Effector memory CD4-positive, alpha-beta T cell (primary cell): ENCODE measurements around the gene AGR3.

Experiments used
- DNase-seq, 3 donors: peaks; one replicate each; pipeline ENCODE4 v3.0.0-alpha.2; 2020
- H3K27ac ChIP-seq: 2 replicates; pipeline ENCODE4 v1.7.0; 2013; ENCODE audit warnings: mild to moderate bottlenecking, low read length, moderate library complexity; ENCODE audit not compliant: insufficient read depth, poor library complexity, severe bottlenecking
- H3K27me3 ChIP-seq: replicated peaks from 2 replicates; pipeline ENCODE4 v1.7.0; 2013; ENCODE audit warnings: mild to moderate bottlenecking, low read length; ENCODE audit not compliant: insufficient read depth, control insufficient read depth, poor library complexity, severe bottlenecking
- H3K36me3 ChIP-seq: 2 replicates; pipeline ENCODE4 v1.7.0; 2013; ENCODE audit warnings: mild to moderate bottlenecking, low read length, moderate library complexity; ENCODE audit not compliant: control insufficient read depth, insufficient read depth
- H3K4me1 ChIP-seq: 2 replicates; pipeline ENCODE4 v1.7.0; 2013; ENCODE audit warnings: low read length, mild to moderate bottlenecking; ENCODE audit not compliant: control insufficient read depth, insufficient read depth, poor library complexity, severe bottlenecking
- H3K4me3 ChIP-seq: 2 replicates; pipeline ENCODE4 v1.7.0; 2013; ENCODE audit warnings: low read length, low read depth, mild to moderate bottlenecking; ENCODE audit not compliant: insufficient read depth, poor library complexity, severe bottlenecking
- H3K9me3 ChIP-seq: 2 replicates; pipeline ENCODE4 v1.7.0; 2013; ENCODE audit warnings: mild to moderate bottlenecking, low read length, moderate library complexity; ENCODE audit not compliant: control insufficient read depth

Gene AGR3

GRCh38 chr7:16813232-16813616 lies 68.6 kb downstream of the AGR3 start:
- Histone ChIP-seq H3K9me3 (no peaks in the 10 kb centered on the region), H3K27ac (no peak overlapping the region), H3K36me3 (no peaks in the 10 kb centered on the region), H3K27me3 (no peaks in the 10 kb centered on the region), H3K4me1 (no peaks in the 10 kb centered on the region), H3K4me3 (no peak overlapping the region)
- DNase-seq = no peak

DNA sequence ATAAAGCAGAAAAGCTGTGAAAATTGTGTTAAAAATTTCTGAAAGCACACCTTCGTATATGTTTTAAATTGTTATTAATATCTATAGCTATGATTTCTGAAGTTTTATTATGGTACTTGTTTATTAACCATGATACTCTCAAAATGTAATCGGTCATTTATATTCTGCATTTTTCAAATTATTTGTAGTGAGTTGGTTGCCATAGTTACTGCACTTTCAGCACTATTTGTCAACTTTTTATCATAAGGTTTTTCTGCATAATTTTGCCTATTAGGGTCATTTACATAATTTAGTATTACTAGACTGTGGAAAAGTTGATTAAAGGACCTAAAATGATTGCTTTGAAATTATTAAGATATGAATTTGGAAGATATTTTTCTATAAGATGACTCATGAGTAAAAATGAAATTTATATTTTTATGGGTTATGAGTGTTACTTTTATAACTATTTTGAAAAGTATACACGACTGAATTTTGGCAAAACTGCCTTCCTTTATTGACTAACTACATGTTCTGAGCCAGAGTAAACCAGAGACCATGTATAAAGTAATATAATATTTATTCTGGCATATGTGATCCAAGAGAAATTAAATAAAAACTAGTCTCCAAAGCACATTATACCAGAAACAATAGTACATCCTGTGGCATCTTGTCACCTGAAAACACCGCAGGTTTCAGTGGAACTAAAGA lies 69.1 kb downstream of the AGR3 start:
- no peaks in the 10 kb centered on the region for H3K27me3 ChIP-seq
- H3K9me3 ChIP-seq = no peaks in the 10 kb centered on the region
- H3K4me3 ChIP-seq = no peak overlapping the region
- no peaks in the 10 kb centered on the region for H3K4me1 ChIP-seq
- no peak overlapping the region for H3K27ac ChIP-seq
- DNase-seq = no peak
- no peaks in the 10 kb centered on the region for H3K36me3 ChIP-seq

- no peaks in the 10 kb centered on the region for H3K36me3 ChIP-seq
- DNase-seq = no peak
- no peak overlapping the region for H3K4me3 ChIP-seq
- H3K27ac ChIP-seq = no peak overlapping the region
- no peaks in the 10 kb centered on the region for H3K27me3 ChIP-seq
- H3K4me1 ChIP-seq = no peaks in the 10 kb centered on the region
- H3K9me3 ChIP-seq = no peaks in the 10 kb centered on the region
These were observed 70.2 kb downstream of the AGR3 start for GRCh38 chr7:16811551-16811950.

GRCh38 chr7:16810573-16810972 lies 71.2 kb downstream of the AGR3 start:
- DNase-seq = no peak
- Histone ChIP-seq H3K4me1 (no peaks in the 10 kb centered on the region), H3K27me3 (no peaks in the 10 kb centered on the region), H3K36me3 (no peaks in the 10 kb centered on the region), H3K4me3 (no peak overlapping the region), H3K27ac (no peak overlapping the region), H3K9me3 (no peaks in the 10 kb centered on the region)

DNA sequence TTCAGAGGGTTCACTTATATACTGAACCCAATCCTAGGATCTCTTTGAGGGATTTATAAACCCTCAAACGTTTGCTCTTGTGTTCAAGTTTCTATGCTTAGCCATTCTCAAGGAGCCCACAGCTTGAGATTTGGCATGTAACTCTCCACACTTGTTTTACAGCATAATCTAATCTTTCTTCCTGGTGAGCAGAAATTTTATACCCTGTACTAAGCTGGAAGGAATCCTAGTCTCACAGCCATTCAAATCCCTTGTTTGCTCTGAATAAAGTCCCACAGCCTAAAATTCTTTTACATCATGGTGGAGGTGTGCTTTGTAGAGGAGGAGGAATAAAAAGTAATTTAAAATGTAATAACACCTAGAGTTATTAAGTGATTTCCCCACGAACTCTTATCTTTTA lies 71.7 kb downstream of the AGR3 start:
- no peaks in the 10 kb centered on the region for H3K27me3 ChIP-seq
- H3K27ac ChIP-seq = no peak overlapping the region
- DNase-seq = no peak
- no peaks in the 10 kb centered on the region for H3K36me3 ChIP-seq
- H3K9me3 ChIP-seq = no peaks in the 10 kb centered on the region
- no peak overlapping the region for H3K4me3 ChIP-seq
- H3K4me1 ChIP-seq = no peaks in the 10 kb centered on the region
